Brain microvascular endothelial cell (primary cell): Measurements from ENCODE around the gene ANAPC15.

Source experiments
- DNase-seq: peaks from one replicate; pipeline ENCODE4 v3.0.0-alpha.2; 2020
- H3K27ac ChIP-seq: fragments of 250-450 bp; sonication (Bioruptor Pico); 2 replicates; pipeline ENCODE4 v1.5.1; 2020; ENCODE audit warnings: mild to moderate bottlenecking, moderate library complexity
- H3K27me3 ChIP-seq: fragments of 250-450 bp; sonication (Bioruptor Pico); replicated peaks from 2 replicates; pipeline ENCODE4 v1.5.1; 2020; ENCODE audit warnings: mild to moderate bottlenecking
- H3K36me3 ChIP-seq: fragments of 250-450 bp; sonication (Bioruptor Pico); replicated peaks from 2 replicates; pipeline ENCODE4 v1.5.1; 2020; ENCODE audit warnings: mild to moderate bottlenecking
- H3K4me3 ChIP-seq: 2 replicates; pipeline ENCODE4 v1.5.1; 2011; ENCODE audit warnings: low read depth, mild to moderate bottlenecking, control low read depth, low read length, moderate library complexity
- in situ Hi-C: cut with HindIII; loops from 2 replicates; pipeline ENCODE4 v1.10.0; 2017; ENCODE audit warnings: low sequenced_read_pairs, low pct_ligation_motif_present
- TF ChIP-seq, protein P1 (sequence below): IDR thresholded peaks from 2 replicates; pipeline ENCODE4 v1.5.1; 2011; ENCODE audit warnings: low read depth, mild to moderate bottlenecking, moderate library complexity, low read length, control low read depth, inconsistent platforms; ENCODE audit errors: missing control alignments

Gene ANAPC15

DNA sequence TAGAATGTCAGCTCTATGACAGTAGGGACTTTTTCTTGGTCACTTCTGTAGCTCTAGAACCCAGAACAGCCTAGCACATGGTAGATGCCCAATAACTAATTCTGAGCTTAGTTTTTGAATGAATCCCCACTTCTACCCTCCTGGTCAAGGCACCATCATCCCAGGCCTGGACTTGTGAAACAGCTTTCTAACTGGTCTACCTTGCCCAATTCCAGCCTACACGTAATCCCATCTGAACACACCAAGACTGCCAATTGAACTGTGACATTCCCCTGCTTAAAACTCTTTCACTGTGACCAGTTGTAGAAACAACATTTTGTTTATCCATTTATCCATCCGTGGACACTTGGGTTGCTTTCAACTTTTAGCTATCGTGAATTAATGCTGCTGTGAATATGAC lies 16.9 kb upstream of the ANAPC15 start:
- Histone ChIP-seq H3K36me3 (no peaks in the 10 kb centered on the region), H3K27me3 (no peaks in the 10 kb centered on the region), H3K27ac (no peak overlapping the region), H3K4me3 (no peak overlapping the region)
- in situ Hi-C loops: no loop called here
- DNase-seq: no peak
- TF ChIP-seq, protein P1, sequence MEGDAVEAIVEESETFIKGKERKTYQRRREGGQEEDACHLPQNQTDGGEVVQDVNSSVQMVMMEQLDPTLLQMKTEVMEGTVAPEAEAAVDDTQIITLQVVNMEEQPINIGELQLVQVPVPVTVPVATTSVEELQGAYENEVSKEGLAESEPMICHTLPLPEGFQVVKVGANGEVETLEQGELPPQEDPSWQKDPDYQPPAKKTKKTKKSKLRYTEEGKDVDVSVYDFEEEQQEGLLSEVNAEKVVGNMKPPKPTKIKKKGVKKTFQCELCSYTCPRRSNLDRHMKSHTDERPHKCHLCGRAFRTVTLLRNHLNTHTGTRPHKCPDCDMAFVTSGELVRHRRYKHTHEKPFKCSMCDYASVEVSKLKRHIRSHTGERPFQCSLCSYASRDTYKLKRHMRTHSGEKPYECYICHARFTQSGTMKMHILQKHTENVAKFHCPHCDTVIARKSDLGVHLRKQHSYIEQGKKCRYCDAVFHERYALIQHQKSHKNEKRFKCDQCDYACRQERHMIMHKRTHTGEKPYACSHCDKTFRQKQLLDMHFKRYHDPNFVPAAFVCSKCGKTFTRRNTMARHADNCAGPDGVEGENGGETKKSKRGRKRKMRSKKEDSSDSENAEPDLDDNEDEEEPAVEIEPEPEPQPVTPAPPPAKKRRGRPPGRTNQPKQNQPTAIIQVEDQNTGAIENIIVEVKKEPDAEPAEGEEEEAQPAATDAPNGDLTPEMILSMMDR: no peak

DNA sequence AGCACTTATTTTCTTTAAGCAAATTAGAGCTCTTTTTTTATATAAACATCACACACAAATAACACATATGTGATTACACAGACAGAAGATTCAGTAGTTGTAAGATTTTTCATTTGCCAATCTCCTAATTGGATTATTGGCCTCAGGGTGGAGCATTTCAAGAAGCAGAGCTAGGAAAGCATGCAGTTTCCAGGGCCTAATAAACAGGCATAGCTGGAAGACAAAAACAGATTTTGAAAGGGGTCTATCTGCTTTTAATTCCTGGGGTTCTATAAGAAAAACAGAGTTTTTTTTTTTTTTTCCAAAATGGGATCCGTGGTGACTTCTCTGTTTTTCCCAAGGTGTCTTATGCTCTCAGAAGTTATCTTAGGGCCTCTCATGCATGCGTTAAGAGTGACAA lies 15.4 kb upstream of the ANAPC15 start:
- Histone ChIP-seq H3K4me3 (no peak overlapping the region), H3K27me3 (no peaks in the 10 kb centered on the region), H3K27ac (no peak overlapping the region), H3K36me3 (no peaks in the 10 kb centered on the region)
- TF ChIP-seq, protein P1: no peak
- in situ Hi-C loops: no loop called here
- no peak for DNase-seq

DNA sequence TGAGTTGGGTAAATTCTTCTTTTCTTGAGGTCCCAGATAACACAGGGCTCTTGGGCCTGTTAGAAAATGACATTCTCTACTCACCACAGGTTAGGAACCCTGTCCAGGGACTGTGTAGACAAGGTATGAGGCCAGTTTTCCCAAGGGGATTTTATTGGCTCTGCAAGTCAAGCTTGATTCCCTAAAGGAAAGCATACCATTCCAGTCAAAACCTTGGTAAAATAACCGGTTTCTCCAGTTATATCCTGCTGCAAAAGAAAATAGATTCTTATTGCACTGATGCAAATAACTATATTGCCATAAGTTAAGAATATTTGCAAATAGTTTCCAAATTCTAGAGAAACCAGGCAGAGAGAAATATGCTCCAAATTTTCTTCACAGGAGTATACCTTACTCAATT lies 13.5 kb upstream of the ANAPC15 start:
- H3K27ac ChIP-seq: no peak overlapping the region
- H3K27me3 ChIP-seq: no peaks in the 10 kb centered on the region
- DNase-seq: no peak
- in situ Hi-C loops: no loop called here
- no peak overlapping the region for H3K4me3 ChIP-seq
- H3K36me3 ChIP-seq: no peaks in the 10 kb centered on the region
- TF ChIP-seq, protein P1: no peak

DNA sequence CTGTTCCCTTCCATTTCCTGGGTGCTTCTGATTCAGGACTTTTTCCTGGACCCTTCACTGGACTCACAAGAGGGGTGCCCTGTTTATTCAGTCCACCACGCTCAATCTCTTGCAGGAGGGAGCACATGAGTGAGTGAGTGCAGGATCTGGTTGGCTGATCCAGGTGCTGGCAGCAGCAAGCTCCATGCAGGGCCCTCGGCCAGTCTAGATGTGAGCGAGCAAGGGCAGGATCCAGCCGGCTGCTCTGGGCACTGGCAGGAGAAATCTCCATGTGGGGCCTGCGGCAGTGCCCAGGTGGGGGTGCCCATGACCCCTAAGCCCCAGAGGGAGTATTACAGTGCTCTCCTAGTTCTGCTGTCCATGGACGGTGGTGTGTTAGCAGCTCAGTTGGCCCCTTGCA lies 11.6 kb upstream of the ANAPC15 start:
- in situ Hi-C loops: no loop called here
- DNase-seq: no peak
- no peak overlapping the region for H3K27ac ChIP-seq
- no peak overlapping the region for H3K4me3 ChIP-seq
- no peaks in the 10 kb centered on the region for H3K27me3 ChIP-seq
- no peaks in the 10 kb centered on the region for H3K36me3 ChIP-seq
- TF ChIP-seq, protein P1: no peak

DNA sequence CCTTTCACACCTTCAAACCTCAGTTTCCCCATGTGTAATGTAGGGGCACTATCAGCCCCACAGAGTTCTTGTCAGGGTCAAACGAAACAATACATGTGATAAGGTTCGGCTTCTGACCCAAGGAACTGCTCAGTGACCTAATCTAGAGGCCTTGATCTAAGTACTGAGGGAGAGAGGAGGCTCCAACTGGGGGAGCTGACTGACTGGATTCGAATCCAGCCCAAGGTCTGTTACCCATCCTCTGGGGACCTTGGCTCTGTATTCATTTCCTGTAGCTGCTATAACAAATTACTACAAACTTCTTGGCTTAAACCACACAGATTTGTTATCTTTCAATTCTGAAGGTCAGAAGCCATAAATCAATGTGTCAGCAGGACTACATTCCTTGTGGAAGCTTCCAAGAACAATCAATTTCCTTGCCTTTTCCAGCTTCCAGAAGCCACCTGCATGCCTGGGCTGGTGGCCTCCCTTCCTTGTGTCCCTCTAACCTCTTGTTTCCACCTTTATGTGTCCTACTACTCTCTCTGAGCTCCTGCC lies 10.7 kb upstream of the ANAPC15 start:
- TF ChIP-seq, protein P1: no peak
- in situ Hi-C loops: no loop called here
- Histone ChIP-seq H3K27ac (no peak overlapping the region), H3K4me3 (no peak overlapping the region), H3K27me3 (no peaks in the 10 kb centered on the region), H3K36me3 (no peaks in the 10 kb centered on the region)
- no peak for DNase-seq

DNA sequence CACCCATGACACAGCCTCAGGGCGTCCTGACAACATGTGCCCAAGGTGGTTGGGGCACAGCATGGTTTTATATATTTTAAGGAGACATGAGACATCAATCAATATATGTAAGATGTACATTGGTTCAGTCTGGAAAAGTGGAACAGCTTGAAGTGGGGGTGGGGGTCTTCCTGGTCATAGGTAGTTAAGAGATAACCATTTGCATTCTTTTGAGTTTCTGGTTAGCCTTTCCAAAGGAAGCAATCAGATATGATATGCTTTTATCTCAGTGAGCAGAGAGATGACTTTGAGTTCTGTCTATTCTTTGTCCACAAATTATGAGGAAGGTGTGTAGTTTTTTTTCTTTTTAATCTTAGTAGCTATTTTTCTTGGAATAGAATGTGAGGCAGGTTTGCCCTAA lies 10.1 kb upstream of the ANAPC15 start:
- Histone ChIP-seq H3K27me3 (no peaks in the 10 kb centered on the region), H3K36me3 (no peaks in the 10 kb centered on the region), H3K4me3 (no peak overlapping the region), H3K27ac (no peak overlapping the region)
- no peak for DNase-seq
- TF ChIP-seq, protein P1: no peak
- in situ Hi-C loops: no loop called here
